GM18873 (cell line): ENCODE measurements around the gene CCDC157.
"Not testable (repeated sequence)": the region's sequence is repeated elsewhere in the genome, so short reads cannot be mapped to it uniquely, and the experiment has no call there.

Experiments used
- ATAC-seq: cut with Tn5 transposase; IDR thresholded peaks from one replicate; pipeline ENCODE4 v1.9.1; 2021; ENCODE audit warnings: mild to moderate bottlenecking, moderate library complexity, moderate number of reproducible peaks; ENCODE audit not compliant: unreplicated experiment, low FRiP score

The CCDC157 gene

DNA sequence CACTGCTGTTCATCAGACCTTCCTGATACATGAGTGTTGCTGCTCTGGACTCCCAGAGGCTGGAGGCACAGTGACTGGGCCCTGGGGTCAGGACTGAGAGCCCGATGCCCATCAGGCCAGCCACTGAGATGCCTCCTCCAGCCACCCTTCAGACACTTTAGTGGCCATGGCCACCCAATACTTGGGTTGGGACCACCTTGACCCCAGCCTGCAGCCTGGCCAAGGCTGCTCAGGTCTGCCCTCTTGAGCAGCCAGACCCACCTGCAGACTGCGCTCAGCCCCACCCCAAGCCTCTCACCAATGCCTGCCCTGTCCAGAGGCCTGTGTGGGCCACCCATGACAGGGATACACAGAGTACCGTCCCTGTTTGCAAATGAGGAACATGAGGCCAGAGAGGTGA is 26.3 kb downstream of the CCDC157 start:
- ATAC-seq, result no peak

DNA sequence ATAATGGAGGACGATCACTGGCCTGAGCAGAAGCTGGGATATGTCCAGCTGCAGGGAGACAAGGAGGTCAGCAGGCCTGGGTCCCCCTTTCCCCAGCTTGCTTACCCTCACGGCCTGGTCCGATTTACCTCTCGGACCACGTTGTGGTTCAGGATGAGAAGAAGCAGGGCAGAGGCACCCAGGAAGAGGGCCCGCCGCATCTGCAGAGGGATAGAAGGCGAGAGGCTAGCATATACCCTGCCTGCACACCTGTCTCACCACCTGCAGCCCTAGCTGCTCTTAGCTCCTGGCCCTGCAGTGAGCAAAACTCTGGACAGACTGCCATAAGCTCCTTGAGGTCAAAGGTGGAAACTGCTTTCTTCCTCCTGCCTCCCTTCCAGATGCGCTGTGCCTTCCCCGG is 29.1 kb downstream of the CCDC157 start:
- no peak for ATAC-seq

DNA sequence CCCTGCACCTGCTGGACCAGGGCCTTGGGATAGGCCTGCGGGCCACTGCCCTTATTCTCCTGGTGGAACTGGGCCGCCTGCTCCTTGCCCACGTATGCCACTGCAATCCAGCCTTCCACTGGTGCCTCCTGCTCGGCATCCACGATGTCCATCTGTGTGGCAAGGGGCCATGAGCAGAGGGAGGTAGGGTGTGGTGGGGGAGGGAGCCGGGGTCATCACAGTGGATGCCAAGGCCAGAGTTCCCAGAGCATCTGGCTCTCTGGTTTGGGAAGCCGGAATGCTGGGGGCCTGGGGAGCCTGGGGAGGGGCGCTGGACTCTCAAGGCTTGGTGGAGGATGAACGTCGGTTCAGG is 29.8 kb downstream of the CCDC157 start:
- no peak for ATAC-seq

DNA sequence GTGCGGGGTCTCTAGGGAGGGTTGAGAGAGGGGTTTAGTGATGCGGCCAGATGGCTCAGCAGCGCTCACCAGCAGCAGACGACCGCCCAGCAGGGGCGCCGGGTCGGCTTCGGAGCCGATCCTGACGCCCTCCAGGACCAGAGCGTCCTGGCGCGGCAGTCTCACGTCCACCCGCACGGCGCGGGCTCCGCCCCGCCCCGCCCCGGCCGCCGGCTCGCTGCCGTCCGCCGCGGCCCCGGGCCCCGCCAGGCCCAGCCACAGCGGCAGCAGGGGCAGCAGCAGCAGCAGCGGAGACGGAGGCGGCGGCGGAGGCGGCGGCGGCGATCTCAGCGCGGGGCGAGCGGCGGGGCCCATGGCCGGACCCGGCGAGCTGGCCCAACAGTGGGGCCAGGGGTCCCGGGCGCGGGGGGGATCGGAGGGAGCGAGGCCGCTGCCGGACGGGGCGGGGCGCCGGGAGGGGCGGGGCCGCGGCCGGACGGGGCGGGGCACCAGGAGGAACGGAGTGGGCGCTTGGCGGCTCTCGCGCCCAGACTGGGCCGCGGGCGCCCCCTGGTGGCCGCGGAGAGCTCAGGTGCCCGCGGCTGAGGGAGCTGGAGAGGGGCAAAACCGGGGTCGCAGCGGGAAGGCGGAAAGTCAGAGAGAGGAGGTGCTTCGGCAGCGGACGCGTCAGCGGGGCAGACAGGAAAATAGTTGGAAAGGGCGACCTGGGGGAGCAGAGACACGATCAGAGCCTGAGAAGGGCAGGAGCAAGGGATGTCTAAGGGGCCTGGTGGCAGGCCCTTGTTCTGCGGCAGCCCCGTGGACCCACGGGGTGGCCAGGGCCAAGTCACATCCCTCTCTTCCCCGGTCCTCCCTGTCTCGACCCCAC is 30.4 kb downstream of the CCDC157 start, which contains the start of gene RNF215:
TSS of gene RNF215 (minus strand) at position 452 of the 868 bp plus-strand sequence. CDS start at position 354, 98 bp downstream.
- no peak for ATAC-seq

DNA sequence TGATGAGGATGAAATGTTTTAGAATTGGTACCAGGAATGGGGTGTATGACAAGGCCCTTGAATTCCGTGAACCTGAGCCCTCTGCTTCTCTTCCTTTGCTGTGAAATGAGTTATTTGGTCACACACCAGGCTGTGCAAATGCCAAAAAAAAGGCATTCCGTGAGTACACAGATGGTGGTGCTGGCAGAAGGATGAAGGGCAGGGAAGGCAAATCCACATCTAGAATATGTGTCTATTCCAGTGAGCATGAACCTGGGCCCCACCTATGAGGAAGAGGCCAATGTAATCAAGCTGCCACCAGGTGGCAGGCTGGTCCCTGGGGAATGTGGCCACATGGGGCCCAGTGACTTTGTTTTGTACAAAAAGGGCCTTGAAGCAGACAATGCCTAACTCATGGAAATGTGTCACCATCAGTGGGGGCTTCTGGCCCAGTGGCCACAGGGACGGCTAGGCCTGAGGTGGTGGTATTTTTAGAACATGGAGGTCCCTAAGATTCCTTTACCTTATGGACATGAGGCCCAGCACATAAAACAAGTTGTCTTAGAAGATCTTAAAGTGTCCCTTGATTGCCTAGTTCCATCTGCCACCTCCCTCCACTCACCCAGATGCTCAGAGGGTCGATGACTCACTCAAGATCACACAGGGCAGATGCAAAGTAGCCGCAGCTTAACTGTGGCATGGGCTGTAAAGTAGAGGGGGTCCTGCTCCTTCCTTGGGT is 34.3 kb downstream of the CCDC157 start:
- no peak for ATAC-seq

DNA sequence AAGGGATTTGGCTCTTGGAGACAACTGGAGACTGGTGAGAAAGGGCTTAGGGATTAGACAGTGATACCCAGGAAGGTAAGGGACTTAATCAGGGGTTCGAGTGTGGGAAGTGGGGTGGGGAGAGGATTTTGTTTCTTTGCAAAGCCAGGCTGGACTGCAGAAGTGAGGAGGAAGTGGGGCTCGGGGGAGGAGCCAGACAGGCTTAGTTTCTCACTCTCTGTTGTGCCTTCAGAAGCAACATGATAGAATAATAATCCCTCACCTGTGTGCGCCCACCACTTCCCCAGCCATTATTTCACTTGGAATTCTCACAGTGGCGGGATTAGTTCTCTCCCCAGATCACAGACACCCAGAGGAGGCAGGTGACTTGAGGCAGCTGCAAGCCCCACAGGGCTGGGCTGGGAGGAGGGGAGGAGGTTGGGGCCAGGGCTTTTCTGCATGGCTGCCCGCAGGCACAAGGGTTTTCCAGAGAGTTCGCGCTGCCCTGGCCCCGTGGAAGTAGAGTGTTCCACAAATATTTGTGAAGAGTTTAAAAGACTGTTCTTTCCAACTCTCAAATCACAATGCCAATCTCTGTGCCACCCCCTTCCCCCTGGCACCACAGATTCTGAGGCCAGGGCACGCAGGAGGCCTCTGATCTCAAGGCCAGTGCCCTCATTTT is 36.0 kb downstream of the CCDC157 start:
- no peak for ATAC-seq

DNA sequence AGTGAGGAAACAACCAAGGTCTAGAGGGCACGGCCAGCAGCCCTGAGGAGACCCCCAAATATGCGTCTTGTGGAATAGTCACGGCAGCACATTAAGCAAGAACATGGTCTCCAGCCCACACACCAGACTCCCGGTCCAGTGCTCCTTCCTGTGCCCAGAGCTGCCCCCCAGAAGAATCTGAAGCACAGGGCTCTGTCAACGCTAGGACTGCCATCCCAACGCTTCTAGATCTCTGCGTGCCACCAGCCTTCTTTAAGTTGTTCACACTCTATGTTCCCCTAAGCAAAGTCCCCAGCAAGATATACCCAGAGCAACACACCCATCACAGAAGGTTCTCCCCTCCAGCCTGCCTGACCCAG is 36.5 kb downstream of the CCDC157 start:
- no peak for ATAC-seq

DNA sequence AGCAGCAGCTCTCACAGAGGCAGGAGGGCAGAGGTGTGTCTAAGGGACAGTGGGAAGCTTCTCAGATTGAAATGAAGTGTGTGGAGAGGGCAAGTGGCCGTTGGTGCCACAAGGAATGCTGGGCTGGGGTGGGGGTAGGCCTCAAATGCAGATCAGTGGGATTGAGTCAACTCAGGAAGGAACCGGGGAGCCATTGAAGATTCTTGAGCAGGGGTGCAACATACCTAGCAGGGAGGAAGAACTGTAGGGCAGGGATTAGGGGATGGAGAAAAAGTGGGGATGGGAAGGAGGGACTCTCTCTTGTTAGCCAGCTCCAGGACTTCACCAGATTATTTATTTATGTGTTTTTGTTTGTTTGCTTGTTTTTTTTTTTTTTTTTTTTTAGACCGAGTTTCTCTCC is 37.1 kb downstream of the CCDC157 start:
- no peak for ATAC-seq

DNA sequence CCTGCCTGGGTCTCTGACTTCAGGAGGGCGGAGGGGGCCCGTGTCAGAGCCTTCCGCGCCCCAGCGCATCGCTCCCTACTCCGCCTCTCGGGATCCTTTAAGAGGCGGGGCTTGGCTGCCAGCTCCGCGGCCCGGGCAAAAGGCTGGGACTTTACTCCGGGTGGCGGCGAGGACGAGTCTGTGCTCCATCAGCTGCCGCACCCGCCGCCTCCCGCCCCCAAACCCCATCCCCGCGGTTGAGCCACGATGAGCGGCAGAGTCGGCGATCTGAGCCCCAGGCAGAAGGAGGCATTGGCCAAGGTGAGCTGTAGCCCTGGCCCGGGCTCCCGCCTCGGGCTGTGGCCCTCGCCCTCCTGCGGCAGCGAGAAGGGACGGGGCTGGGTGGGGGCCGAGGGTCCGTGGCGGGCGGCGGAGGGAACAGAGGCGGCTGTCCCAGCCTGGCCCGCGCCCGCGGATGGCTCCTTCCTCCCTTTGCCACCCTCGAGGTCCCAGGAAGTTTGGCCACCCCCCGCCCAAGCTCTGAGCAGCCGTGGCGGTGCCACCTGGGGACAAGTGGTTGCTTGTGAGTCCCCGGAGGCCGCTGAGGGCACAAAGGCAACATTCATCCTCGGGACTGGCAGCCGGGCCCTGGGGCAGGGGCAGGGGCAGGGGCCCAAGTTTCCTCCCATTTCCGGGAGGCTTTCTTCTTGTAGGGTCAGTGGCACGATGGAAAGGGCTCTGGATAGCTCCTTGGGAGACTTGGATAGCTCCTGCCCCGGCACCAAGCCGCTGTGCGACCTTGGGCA is 40.3 kb downstream of the CCDC157 start, which contains the start of gene SEC14L2:
TSS of gene SEC14L2 (plus strand) at position 148 of the 785 bp plus-strand sequence. CDS start at position 247, 99 bp downstream.
- ATAC-seq, result no peak

DNA sequence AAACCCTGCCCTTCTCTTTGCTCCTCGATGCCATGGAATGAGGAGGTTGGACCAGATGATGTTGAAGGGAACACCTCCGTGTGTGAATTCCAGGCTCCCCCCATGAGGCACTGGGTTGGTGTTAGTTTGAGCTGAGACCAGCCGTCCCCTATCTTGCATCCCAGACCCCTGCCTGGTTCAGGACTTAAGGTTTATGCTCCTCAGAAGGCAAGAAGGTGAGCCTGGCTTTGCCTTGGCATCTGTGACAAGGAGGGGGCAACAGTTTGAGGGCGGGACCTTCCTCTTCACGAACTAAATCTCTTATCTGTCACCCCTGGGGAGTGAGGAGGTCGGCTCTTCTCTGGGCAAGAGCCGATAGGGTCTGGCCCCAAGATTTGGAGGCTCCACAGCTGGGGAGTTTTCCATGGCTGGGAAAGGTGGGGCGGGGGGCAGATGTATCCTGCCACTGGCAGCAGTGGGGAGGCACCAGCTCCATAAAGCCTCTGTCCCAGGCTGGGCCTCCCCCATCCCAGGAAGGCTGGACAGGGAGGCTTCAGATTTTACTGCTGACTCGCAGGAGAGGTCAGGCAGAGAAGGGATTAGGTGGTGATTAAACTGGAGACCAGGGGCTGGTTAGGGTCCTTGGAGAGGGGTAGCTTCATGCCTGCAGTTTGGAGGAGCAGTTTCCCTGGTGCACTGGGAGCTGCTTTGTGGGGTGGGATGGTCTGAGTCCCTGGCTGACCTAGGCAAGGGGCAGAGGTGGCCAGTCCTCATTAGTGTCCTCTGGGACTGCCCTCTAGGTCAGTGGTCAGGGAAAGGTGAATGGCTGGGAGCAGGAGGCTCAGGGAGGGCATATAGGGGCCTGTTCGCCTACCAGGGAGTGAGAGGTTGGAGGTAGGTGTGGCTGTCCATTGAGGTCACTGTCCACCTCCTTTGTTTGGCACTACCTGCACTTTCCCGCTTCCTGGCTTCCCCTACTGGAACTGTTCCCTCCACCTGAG is 41.1 kb downstream of the CCDC157 start:
- no peak for ATAC-seq

DNA sequence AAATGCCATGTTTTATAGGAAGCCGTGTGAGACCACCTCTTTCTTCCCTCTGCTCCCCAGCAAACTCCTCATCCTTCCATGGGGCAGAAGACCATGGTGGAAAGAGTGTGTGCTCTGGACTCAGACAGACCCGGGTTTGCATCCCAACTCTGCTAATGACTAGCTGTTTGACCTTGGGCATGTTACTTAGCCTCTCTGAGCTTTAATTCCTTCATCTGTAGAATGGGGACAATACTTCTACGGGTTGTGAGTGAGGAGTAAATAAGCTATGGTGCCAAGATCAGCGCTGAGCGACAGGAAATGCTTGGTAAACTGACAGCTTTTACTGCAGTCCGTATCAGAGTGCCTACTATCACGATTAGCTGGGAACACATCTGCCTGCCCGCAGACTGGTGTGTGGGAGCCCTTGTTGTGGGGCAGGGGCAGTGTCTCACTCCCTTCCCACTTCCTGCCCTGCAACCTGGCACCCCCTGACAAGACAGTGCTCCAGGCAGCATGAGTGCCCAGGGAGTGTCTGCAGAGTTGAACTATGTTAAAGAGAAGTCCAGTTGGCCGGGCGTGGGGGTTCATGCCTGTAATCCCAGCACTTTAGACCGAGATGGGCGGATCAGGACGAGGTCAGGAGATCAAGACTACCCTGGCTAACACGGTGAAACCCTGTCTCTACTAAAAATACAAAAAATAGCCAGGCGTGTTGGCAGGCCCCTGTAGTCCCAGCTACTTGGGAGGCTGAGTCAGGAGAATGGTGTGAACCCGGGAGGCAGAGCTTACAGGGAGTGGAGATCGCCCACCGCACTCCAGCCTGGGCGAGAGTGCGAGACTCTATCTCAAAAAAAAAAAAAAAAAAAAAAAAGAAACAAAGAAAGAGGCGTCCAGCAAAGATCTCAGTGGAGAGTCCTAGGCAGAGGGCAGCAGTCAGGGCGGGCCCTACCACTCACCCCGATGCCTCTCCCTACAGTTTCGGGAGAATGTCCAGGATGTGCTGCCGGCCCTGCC is 42.2 kb downstream of the CCDC157 start:
- no peak for ATAC-seq

DNA sequence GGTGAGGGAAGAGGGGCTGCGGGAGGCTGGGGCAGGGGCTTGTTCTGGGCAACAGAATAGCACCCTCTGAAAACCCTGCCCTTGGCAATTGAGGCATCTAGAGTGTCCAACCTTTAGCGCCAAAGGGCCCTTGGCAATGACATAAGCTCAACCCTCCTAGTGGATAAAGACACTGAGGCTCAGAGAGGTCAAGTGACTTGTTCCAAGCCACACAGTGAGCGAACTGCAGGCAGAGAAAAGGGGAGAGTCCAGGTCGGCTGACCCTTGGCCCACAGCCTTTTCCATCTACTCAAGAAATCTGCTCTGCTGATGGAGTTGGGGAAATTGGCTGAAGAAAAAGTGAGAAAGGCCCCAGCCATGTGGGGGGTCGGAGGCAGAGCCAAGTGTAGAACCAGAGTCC is 42.9 kb downstream of the CCDC157 start:
- ATAC-seq, result no peak

DNA sequence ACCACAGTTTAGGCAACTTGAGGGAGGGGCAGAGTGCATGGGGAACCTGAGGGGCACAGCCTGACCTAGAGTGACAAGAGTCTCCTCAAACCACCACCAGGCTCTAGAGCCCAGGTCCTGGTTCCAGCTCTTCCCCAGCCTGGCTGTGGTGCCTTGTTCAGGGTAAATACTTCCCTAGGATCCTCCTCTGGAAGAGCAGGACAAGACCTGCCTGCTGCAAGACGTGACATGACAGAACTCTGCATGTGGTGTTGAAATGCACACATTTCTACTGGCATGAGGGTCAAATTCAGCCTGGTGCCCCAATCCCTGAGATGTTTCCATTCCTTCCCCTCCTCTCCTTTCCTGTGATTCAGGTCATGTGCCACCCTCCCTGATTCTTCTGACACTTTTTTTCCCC is 43.4 kb downstream of the CCDC157 start:
- no peak for ATAC-seq

DNA sequence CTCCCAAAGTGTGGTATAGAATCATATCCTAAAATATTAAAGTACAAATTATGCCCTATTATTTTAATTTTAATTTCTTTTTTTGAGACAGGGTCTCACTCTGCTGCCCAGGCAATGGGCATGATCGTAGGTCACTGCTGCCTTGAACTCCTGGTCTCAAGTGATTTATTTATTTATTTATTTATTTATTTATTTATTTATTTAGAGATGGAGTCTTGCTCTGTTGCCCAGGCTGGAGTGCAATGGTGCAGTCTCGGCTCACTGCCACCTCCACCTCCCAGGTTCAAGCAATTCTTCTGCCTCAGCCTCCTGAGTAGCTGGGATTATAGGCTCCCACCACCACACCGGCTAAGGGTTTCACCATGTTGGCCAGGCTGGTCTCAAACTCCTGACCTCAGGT is 44.2 kb downstream of the CCDC157 start:
- not testable (repeated sequence) for ATAC-seq

DNA sequence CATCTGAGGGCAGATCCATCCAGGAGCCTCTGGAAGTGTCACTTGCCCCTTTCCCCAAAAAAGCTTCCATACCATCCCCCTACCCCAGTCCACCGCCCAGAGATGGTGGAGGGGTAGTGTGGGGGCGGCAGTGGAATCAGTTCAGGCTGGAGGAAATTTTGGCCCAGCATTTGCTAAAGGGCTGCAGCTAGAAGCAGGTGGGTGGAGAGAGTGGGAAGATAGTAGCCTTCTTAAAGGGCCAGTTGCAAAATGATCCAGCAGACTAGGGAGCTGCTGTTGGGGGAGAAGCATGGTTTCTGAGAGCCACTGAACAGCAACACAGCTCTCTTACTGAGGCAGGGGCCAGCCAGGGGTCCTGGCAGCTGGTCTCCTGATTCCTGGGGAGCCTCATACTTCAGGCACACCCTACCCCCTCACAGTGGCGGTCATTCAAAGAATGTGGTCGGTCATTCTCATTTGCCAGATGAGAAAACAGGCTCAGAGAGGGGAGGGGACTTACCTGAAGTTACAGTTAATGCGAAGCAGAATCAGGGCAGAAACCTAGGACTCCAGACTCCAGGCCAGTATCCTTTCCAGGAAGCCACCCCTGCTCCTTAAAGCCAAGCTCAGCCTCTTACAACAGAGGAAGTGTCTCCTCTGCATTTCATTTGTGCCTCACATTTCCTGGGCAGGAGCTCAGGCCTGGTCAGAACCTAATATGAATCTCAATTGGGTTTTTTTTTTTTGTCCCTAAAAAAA is 45.4 kb downstream of the CCDC157 start:
- ATAC-seq, result no peak

DNA sequence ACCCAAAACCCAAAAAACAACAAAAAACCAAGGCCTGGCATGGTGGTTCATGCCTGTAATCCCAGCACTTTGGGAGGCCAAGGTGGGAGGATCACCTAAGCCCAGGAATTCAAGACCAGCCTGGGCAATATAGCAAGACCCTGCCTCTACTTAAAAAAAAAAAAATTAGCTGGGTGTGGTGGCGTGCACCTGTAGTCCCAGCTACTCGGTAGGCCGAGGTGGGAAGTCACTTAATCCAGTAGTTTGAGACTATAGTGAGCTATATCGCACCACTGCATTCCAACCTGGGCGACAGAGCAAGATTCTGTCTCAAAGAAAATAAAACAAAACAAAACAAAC is 45.9 kb downstream of the CCDC157 start:
- ATAC-seq, result not testable (repeated sequence)

DNA sequence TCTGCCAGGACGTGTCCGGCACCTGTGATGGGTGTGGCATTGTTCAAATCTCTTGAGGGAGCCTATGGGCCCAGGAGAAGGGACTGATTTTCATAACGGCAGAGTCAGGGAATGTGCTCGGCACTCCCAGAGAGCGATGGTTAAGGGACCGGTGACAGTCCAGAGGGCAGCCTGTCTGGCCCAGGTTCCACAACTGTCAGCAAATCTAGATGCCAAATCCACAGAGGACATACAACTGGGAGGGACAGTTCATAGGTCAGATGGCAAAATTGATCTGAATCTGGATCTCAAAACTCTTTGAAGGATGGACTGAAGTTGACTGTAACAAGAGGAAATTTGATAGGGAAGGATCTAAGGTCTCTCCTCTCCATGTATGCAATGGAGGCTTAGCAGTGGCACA is 47.5 kb downstream of the CCDC157 start:
- ATAC-seq, result no peak

DNA sequence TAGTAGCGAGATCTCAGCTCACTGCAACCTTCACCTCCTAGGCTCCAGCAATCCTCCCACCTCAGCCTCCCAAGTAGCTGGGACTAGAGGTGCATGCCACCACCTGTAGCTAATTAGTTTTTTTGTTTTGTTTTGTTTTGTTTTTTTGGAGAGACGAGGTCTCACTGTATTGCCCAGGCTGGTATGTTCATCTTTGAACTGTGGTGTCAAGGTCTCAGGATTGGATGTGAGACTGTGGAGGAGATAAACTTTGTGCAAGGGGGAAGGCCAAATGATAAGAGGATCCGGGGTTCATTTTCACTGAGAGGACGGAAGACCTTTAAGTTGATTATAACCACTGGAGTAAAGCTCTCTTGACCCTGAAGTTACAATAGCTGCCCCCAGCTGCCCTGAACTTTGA is 48.9 kb downstream of the CCDC157 start:
- no peak for ATAC-seq
